HG02840 (cell line): ENCODE measurements around the gene CFAP46.

Source experiments
- ATAC-seq: cut with Tn5 transposase; IDR thresholded peaks from one replicate; pipeline ENCODE4 v1.9.1; 2021; ENCODE audit warnings: mild to moderate bottlenecking, moderate library complexity, moderate number of reproducible peaks; ENCODE audit not compliant: unreplicated experiment, low FRiP score

The CFAP46 gene

GRCh38 chr10:132764108-132764507 lies 178.3 kb downstream of the CFAP46 start:
- ATAC-seq, result no peak

GRCh38 chr10:132763545-132763944 lies 178.8 kb downstream of the CFAP46 start:
- no peak for ATAC-seq

DNA sequence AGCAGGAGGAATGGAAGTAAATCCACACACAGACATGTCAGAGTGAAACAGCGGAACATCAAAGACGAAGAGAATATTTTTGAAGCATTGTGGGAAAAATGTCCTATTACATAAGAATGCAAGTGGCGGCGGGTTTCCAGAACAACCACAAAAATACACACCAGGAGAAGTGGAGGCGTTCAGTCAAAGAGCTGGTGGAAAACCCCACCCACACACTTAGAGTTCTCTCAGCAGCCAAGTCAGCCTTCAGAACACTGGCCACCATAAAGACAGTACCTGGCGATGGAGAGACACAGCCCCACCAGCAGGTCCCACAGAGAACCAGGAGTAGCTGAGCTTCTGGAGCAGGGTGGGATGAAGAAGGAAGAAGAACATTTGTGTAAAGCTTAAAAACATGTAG lies 180.1 kb downstream of the CFAP46 start:
- ATAC-seq, result no peak

- no peak for ATAC-seq
Measured at GRCh38 chr10:132761395-132762060, 180.8 kb downstream of the CFAP46 start.

- ATAC-seq, result no peak
Measured at GRCh38 chr10:132758865-132759264, 183.5 kb downstream of the CFAP46 start.
